Hepatocyte (in vitro differentiated cells): ENCODE data around the gene FBXO47.

Experiments used
- EZH2 ChIP-seq: fragments of 200-600 bp; sonication (generic); IDR thresholded peaks from 2 replicates; pipeline ENCODE4 v1.6.1; 2016; ENCODE audit warnings: antibody characterized with exemption, mild to moderate bottlenecking, borderline replicate concordance
- EZH2phosphoT487 ChIP-seq: fragments of 200-600 bp; sonication (generic); IDR thresholded peaks from one replicate; pipeline ENCODE4 v1.6.1; 2018; ENCODE audit warnings: antibody characterized with exemption, mild to moderate bottlenecking, low read depth, moderate library complexity; ENCODE audit not compliant: unreplicated experiment, severe bottlenecking
- TF ChIP-seq, protein P1 (sequence below): fragments of 200-600 bp; sonication (generic); IDR thresholded peaks from 2 replicates; pipeline ENCODE4 v1.5.1; 2016; ENCODE audit warnings: antibody characterized with exemption, mild to moderate bottlenecking; ENCODE audit not compliant: poor library complexity

DNA sequence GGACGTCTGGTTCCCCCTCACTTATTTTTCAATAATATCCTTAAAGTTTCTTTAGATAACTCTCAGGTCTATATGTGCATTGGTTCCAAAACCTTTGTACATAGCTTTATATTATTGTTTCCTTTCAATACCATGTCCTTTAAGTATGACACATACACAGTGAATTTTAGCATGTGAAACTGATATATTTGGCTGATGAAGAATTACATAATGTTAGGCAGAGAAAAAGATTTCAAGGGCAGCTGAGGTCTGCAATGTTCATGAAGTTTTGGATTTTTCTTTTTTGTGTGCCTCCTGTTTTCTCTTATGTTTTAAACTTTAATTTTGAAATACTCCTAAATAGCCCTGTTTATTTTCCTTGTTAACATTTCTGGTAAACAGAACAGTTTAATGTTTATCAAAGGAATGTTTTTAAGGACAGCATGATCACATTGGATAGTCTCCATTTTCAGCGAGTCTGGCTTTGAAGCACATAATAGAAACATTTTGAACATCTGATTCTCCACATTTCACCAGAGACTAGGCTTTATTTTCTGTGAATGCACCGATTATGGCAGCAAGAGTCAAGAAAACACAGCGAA lies 32.9 kb upstream of the FBXO47 start:
- TF ChIP-seq, protein P1, sequence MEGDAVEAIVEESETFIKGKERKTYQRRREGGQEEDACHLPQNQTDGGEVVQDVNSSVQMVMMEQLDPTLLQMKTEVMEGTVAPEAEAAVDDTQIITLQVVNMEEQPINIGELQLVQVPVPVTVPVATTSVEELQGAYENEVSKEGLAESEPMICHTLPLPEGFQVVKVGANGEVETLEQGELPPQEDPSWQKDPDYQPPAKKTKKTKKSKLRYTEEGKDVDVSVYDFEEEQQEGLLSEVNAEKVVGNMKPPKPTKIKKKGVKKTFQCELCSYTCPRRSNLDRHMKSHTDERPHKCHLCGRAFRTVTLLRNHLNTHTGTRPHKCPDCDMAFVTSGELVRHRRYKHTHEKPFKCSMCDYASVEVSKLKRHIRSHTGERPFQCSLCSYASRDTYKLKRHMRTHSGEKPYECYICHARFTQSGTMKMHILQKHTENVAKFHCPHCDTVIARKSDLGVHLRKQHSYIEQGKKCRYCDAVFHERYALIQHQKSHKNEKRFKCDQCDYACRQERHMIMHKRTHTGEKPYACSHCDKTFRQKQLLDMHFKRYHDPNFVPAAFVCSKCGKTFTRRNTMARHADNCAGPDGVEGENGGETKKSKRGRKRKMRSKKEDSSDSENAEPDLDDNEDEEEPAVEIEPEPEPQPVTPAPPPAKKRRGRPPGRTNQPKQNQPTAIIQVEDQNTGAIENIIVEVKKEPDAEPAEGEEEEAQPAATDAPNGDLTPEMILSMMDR: no peak
- TF ChIP-seq EZH2 (no peak), EZH2phosphoT487 (no peak)
